HepG2 (cell line): ENCODE results near the gene ANKS1B. TPM values are rescaled to one million over a fixed set of nuclear protein-coding genes. Genes with fewer than 3 reads are reported as not detected.

ENCODE experiments used
- ATAC-seq: fragments of 200-7000 bp; cut with Tn5 transposase; 3 replicates; pipeline ENCODE4 v1.9.1; 2020; ENCODE audit warnings: mild to moderate bottlenecking, moderate library complexity
- BruUV-seq: library from RNA; stranded (reverse); fragments of 400-500 nt; replicated peaks from 2 replicates; lab custom pipeline; 2021; lab: Mats Ljungman, UMichigan
- CTCF ChIA-PET: fragments of 300-600 bp; formaldehyde crosslinking; extraction: SDS; loops from one replicate; lab custom pipeline; 2021; ENCODE audit warnings: low total read pairs, inconsistent platforms, low intra/inter-chr PET ratio; lab: Yijun Ruan, JAX
- POLR2A ChIA-PET: fragments of 350-600 bp; sonication (Branson Sonifier 250); formaldehyde crosslinking; loops from one replicate; lab custom pipeline; 2020; ENCODE audit warnings: antibody characterized with exemption, inconsistent platforms; lab: Yijun Ruan, JAX
- DNase-seq: peaks from one replicate; pipeline ENCODE4 v3.0.0-alpha.2; 2015; ENCODE audit warnings: low spot score
- FAIRE-seq: peaks from 3 replicates; lab custom pipeline; 2011; peaks lifted over from hg19 to GRCh38; lab: Jason Lieb, UNC
- H2AFZ ChIP-seq: one replicate; pipeline ENCODE4 v1.6.1; 2011; ENCODE audit warnings: low read length, inconsistent platforms
- H3K27ac ChIP-seq: fragments of 300-600 bp; 3 replicates; pipeline ENCODE4 v1.8.0; 2011; ENCODE audit warnings: mixed run types, mild to moderate bottlenecking, mixed read lengths, low read length, inconsistent platforms; ENCODE audit not compliant: insufficient read depth; ENCODE audit errors: extremely low read length
- H3K27me3 ChIP-seq, 2 experiments: fragments of 200-600 bp in 1 of 2; 2 replicates in 1 of 2; 3 replicates in 1 of 2; pipeline versions ENCODE4 v1.6.0 to v1.8.0; 2011; ENCODE audit warnings: low read length in 2 of 2, mild to moderate bottlenecking in 2 of 2, moderate library complexity in 2 of 2, inconsistent platforms in 1 of 2; ENCODE audit not compliant: insufficient read depth in 2 of 2, control insufficient read depth in 1 of 2
- H3K36me3 ChIP-seq, 2 experiments: fragments of 200-600 bp in 1 of 2; replicated peaks in 1 of 2; 2 replicates in 1 of 2; 3 replicates in 1 of 2; pipeline versions ENCODE4 v1.5.1 to v1.8.0; 2011; ENCODE audit warnings: low read length in 2 of 2, inconsistent platforms in 1 of 2; ENCODE audit not compliant: insufficient read depth in 2 of 2, control insufficient read depth in 1 of 2
- H3K4me1 ChIP-seq: 2 replicates; pipeline ENCODE4 v1.5.1; 2012; ENCODE audit warnings: low read length, inconsistent platforms; ENCODE audit not compliant: insufficient read depth
- H3K4me2 ChIP-seq: 2 replicates; pipeline ENCODE4 v1.6.0; 2011; ENCODE audit warnings: low read depth, low read length, inconsistent platforms
- H3K4me3 ChIP-seq, 3 experiments: fragments of 200-600 bp in 1 of 3; sonication (generic), shearing (Covaris generic) in 1 of 3; replicated peaks in 1 of 3; 2 replicates each; pipeline ENCODE4 v1.5.1; 2011 to 2016; ENCODE audit warnings: low read length in 3 of 3, inconsistent platforms in 2 of 3, low read depth in 2 of 3, mild to moderate bottlenecking in 2 of 3, control low read depth in 1 of 3, mixed read lengths in 1 of 3; ENCODE audit not compliant: insufficient read depth in 1 of 3
- H3K79me2 ChIP-seq: one replicate; pipeline ENCODE4 v1.6.1; 2011; ENCODE audit warnings: low read length, inconsistent platforms; ENCODE audit not compliant: insufficient read depth
- H3K9ac ChIP-seq: 2 replicates; pipeline ENCODE4 v1.6.0; 2011; ENCODE audit warnings: mild to moderate bottlenecking, low read depth, low read length, inconsistent platforms; ENCODE audit not compliant: insufficient read depth
- H3K9me3 ChIP-seq: 2 replicates; pipeline ENCODE4 v1.5.1; 2012; ENCODE audit warnings: mild to moderate bottlenecking, low read length
- H4K20me1 ChIP-seq: 2 replicates; pipeline ENCODE4 v1.6.0; 2011; ENCODE audit warnings: inconsistent platforms, mild to moderate bottlenecking, low read length, moderate library complexity; ENCODE audit not compliant: insufficient read depth
- CTCF ChIP-seq: sonication (generic); formaldehyde crosslinking; IDR thresholded peaks from 2 replicates; pipeline ENCODE4 v1.5.0; 2020; ENCODE audit warnings: mild to moderate bottlenecking, missing genetic modification reagents, moderate library complexity
- RAD21 ChIP-seq: fragments of 450-650 bp; formaldehyde crosslinking; IDR thresholded peaks from 2 replicates; pipeline ENCODE4 v1.5.0; 2020; ENCODE audit warnings: mild to moderate bottlenecking
- SMC3 ChIP-seq: IDR thresholded peaks from 2 replicates; pipeline ENCODE4 v1.6.1; 2011; ENCODE audit warnings: low read length, improper control_type of control experiment
- STAG1 ChIP-seq: sonication (generic); formaldehyde crosslinking; IDR thresholded peaks from 2 replicates; pipeline ENCODE4 v1.4.0; 2020; ENCODE audit warnings: missing genetic modification reagents
- ZIK1 ChIP-seq: sonication (generic); formaldehyde crosslinking; IDR thresholded peaks from 2 replicates; pipeline ENCODE4 v1.5.0; 2020; ENCODE audit warnings: mild to moderate bottlenecking, low read depth, missing genetic modification reagents, borderline replicate concordance
- WGBS: methylation state at CpG from one replicate; pipeline ENCODE4 v1.1.6; 2017; ENCODE audit warnings: low lambda C conversion rate; 5-methylcytosine and 5-hydroxymethylcytosine counted together
- in situ Hi-C: cut with HindIII; loops from 2 replicates; pipeline ENCODE4 v1.10.0; 2017; ENCODE audit warnings: low pct_unique_long_range_greater_than_20kb; ENCODE audit not compliant: extremely low pct_ligation_motif_present
- intact Hi-C: fragments of 100-400 bp; cut with micrococcal nuclease; formaldehyde crosslinking; loops from one replicate; pipeline ENCODE4 v1.10.0; 2022; ENCODE audit not compliant: unreplicated experiment
- polyA plus RNA-seq, 8 experiments: library from polyadenylated mRNA; depleted of rRNA in 3 of 8; stranded (reverse) in 7 of 8; unstranded in 1 of 8; fragments of >200 nt; fragmentation: Illumina TruSeq in 4 of 8; extraction: Trizol in 4 of 8; gene quantifications; 2 replicates each; pipeline versions ENCODE4 v1.2.1 to v1.2.3, GENCODE V29; 2011 to 2016; ENCODE audit warnings: low read depth in 4 of 8, missing spikeins in 1 of 8, mixed read lengths in 1 of 8; ENCODE audit not compliant: insufficient read depth in 1 of 8
- total RNA-seq, 5 experiments: library from RNA; depleted of rRNA; stranded (reverse); fragments of >200 nt; fragmentation: Illumina TruSeq; extraction: Trizol; gene quantifications; 2 replicates each; pipeline ENCODE4 v1.2.3, GENCODE V29; 2016; ENCODE audit warnings: low read depth in 1 of 5

The ANKS1B gene
- total and polyA plus RNA-seq, 2 of the 13 experiments (the other 11 are each of a cell fraction or from before 2014, with no cell fraction given), result 0.15 TPM; not detected in 1

DNA sequence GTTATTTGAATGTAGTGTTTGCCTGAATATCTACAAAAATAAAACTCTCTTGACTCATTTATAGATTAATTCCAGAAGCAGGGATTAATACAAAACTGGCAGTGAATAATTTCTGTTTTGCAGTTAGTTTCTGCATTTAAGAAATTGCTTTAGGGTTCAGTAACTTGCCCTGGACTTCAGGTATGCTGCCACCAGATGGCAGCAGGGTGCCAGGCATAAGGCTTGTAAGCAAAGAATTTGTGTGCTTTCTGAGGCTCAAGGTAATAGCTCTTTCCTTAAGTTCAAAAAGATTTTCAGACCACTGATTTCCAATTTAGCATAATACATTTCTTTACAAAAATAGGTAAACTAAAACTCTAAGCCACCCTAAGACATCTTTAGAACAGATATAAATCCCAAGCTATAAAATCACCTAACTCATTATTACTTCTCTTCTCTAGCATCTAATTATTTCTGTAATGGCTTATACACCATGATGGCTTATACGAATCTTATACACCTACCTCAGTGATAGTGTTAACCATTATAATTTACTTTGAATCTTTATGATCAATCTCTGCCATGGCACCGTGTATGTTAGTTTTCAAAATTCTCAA lies 941.3 kb downstream of the ANKS1B start:
- in situ Hi-C loops, result loop anchor here (25.0 kb wide), 1 partner anchor 719 kb away; no protein-coding TSS in a partner anchor
- CTCF ChIA-PET, result interaction anchor here (1.4 to 1.8 kb wide), 2 partner anchors 615 to 725 kb away, joined by 5 to 16 read pairs; no protein-coding TSS in a partner anchor

More for the DNA sequence above, 941.3 kb downstream of the ANKS1B start:
- H3K36me3 ChIP-seq, result no peaks in the 10 kb centered on the region
- peak; percentile 77 for TF ChIP-seq SMC3
- TF ChIP-seq RAD21, result peak; percentile 61
- no peak for TF ChIP-seq ZIK1
- TF ChIP-seq CTCF (CRISPR knock-in tag), result peak; percentile 79
- peak; percentile 82 for TF ChIP-seq STAG1 (CRISPR knock-in tag)
- no peak overlapping the region for H3K4me3 ChIP-seq
- WGBS, result 0% methylated on average over 2 of the region's 2 CpGs
- H3K79me2 ChIP-seq, result no peaks in the 10 kb centered on the region
- no peak overlapping the region for H3K4me2 ChIP-seq
- BruUV-seq, result no TSS peak
- FAIRE-seq, result peak; percentile 87
- H3K27ac ChIP-seq, result no peak overlapping the region
- peaks cover 17% of the 10 kb centered on the region; the same call in 1 of the 2 replicates for H3K9me3 ChIP-seq
- POLR2A ChIA-PET, result no interaction called here
- intact Hi-C loops, result no loop called here
- no peaks in the 10 kb centered on the region for H4K20me1 ChIP-seq
- H2AFZ ChIP-seq, result no peak overlapping the region
- DNase-seq, result peak; percentile 45
- H3K27me3 ChIP-seq, result peaks cover 0 to 2% of the 10 kb centered on the region in 2 experiments; a peak in 1 of 5 replicates
- H3K4me1 ChIP-seq, result no peaks in the 10 kb centered on the region
- H3K9ac ChIP-seq, result no peak overlapping the region
- ATAC-seq, result peak; percentile 54; the same call in 1 of the 3 replicates
